Measurements from ENCODE around the gene RNF125.

DNA sequence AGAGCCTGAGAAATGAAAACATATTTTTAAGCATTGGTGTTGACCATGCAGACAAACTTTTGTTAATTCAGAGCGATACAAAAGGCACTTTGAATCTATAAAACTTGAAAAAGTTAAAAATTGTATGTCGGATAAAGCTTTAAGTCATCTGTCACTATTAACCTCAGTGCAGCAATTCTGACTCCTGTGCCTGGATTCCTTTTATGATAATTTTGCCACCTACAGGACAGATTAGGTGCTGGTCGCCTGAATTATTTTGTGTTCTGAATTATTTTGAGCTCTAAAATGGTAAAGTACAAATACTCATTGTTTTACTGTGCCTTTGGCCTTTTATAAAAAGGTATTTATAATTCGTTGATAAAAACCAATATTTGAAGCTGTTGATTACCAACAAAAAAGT lies 53.7 kb downstream of the RNF125 start:
- TF ChIP-seq, protein P1, sequence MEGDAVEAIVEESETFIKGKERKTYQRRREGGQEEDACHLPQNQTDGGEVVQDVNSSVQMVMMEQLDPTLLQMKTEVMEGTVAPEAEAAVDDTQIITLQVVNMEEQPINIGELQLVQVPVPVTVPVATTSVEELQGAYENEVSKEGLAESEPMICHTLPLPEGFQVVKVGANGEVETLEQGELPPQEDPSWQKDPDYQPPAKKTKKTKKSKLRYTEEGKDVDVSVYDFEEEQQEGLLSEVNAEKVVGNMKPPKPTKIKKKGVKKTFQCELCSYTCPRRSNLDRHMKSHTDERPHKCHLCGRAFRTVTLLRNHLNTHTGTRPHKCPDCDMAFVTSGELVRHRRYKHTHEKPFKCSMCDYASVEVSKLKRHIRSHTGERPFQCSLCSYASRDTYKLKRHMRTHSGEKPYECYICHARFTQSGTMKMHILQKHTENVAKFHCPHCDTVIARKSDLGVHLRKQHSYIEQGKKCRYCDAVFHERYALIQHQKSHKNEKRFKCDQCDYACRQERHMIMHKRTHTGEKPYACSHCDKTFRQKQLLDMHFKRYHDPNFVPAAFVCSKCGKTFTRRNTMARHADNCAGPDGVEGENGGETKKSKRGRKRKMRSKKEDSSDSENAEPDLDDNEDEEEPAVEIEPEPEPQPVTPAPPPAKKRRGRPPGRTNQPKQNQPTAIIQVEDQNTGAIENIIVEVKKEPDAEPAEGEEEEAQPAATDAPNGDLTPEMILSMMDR (IDR thresholded peaks at IDR 0.05), result peak; percentile 71
- no peak for TF ChIP-seq EZH2 (IDR thresholded peaks at IDR 0.05; ENCODE audit: borderline replicate concordance, insufficient read depth, low read depth, low read length, poor library complexity, severe bottlenecking)

Data from B cell (primary cell).